ENCODE data around the gene CELSR1. TPM values are rescaled to one million over a fixed set of nuclear protein-coding genes. Genes with fewer than 3 reads are reported as not detected.
"Not testable (repeated sequence)": the region's sequence is repeated elsewhere in the genome, so short reads cannot be mapped to it uniquely, and the experiment has no call there.

Gene CELSR1
- polyA plus RNA-seq, 3 donors, result 24.4 to 31.0 (median 26.7) TPM

- not testable (repeated sequence) for DNase-seq (ENCODE audit: extremely low read depth in 1 of 11, low read depth in 9 of 11, low spot score in 4 of 11)
Observed at GRCh38 chr22:46403880-46404279, 133.5 kb downstream of the CELSR1 start.

- DNase-seq (ENCODE audit: extremely low read depth in 1 of 11, low read depth in 9 of 11, low spot score in 4 of 11), result no peak
Observed at GRCh38 chr22:46402505-46402904, 134.9 kb downstream of the CELSR1 start.

- no peak for DNase-seq (ENCODE audit: extremely low read depth in 1 of 11, low read depth in 9 of 11, low spot score in 4 of 11)
Observed at GRCh38 chr22:46401370-46401769, 136.1 kb downstream of the CELSR1 start.

- DNase-seq (ENCODE audit: extremely low read depth in 1 of 11, low read depth in 9 of 11, low spot score in 4 of 11), result no peak
Observed at GRCh38 chr22:46399251-46400024, 138.0 kb downstream of the CELSR1 start.

GRCh38 chr22:46397951-46398350, 139.5 kb downstream of the CELSR1 start:
- no peak for DNase-seq (ENCODE audit: extremely low read depth in 1 of 11, low read depth in 9 of 11, low spot score in 4 of 11)

GRCh38 chr22:46397514-46397913, 139.9 kb downstream of the CELSR1 start:
- DNase-seq (ENCODE audit: extremely low read depth in 1 of 11, low read depth in 9 of 11, low spot score in 4 of 11), result no peak

GRCh38 chr22:46397049-46397448, 140.4 kb downstream of the CELSR1 start:
- DNase-seq (ENCODE audit: extremely low read depth in 1 of 11, low read depth in 9 of 11, low spot score in 4 of 11), result not testable (repeated sequence)

GRCh38 chr22:46395145-46395544, 142.3 kb downstream of the CELSR1 start:
- no peak for DNase-seq (ENCODE audit: extremely low read depth in 1 of 11, low read depth in 9 of 11, low spot score in 4 of 11)

GRCh38 chr22:46394622-46395021, 142.8 kb downstream of the CELSR1 start:
- DNase-seq (ENCODE audit: extremely low read depth in 1 of 11, low read depth in 9 of 11, low spot score in 4 of 11), result no peak

GRCh38 chr22:46393873-46394272, 143.5 kb downstream of the CELSR1 start:
- no peak for DNase-seq (ENCODE audit: extremely low read depth in 1 of 11, low read depth in 9 of 11, low spot score in 4 of 11)

DNA sequence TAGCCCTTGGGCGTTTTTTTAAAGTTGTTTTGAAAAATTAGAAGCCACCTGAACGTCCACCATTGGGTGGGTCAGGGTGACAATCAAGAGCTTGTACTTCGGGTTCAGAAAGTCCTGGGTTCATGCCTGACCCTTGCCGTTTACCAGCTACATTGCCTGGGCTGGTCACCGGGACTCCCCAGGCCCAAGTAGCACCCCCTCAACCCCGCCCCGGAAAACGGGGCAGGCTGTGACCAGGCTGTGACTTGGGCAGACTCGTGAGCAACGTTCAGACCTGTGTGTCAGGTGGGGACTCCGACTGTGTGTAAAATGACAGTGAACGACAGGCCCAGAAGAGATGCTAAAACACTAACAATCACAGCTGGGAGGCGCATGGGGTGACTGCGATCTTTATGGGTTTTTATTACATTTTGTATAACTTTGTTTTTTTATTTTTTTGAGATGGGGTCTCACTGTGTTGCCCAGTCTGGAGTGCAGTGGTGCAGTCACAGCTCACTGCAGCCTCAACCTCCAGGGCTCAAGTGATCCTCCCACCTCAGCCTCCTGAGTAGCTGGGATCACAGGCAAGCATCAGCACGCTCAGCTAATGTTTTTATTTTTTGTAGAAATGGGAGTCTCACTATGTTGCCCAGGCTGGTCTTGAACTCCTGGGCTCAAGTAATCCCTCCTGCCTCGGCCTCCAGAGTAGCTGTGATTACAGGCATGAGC, 145.1 kb downstream of the CELSR1 start:
- no peak for DNase-seq (ENCODE audit: extremely low read depth in 1 of 11, low read depth in 9 of 11, low spot score in 4 of 11)

DNA sequence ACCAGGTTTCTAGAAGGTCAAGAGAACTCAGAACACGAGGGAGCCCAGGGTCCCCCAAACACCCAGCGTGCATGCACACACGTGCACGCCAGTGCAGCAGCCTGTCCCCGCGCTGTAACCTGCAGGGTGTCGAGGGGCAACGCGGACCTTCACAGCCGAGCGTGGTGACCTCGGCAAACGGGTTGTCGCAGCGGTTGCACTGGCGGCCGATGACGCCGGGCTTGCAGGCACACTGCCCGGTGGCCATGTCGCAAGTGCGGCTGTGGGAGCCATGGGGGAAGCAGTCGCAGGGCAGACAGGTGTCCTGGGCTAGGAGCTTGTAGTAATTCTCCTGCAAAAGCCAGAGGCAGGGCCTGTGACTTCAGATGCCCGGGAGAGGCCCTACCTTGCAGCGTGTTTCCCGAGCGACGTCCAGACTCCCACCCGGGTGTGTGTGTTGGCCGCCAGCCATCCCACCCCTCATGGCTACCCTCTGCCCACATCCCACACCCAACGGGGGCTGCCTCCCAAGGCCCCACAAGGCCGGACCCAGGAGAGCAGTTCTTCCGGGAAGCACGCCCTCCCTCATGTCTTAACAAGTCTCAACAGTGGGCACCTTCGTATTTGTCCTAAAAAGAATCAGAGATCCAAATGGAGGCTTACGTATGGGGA, 145.8 kb downstream of the CELSR1 start:
- no peak for DNase-seq (ENCODE audit: extremely low read depth in 1 of 11, low read depth in 9 of 11, low spot score in 4 of 11)

DNA sequence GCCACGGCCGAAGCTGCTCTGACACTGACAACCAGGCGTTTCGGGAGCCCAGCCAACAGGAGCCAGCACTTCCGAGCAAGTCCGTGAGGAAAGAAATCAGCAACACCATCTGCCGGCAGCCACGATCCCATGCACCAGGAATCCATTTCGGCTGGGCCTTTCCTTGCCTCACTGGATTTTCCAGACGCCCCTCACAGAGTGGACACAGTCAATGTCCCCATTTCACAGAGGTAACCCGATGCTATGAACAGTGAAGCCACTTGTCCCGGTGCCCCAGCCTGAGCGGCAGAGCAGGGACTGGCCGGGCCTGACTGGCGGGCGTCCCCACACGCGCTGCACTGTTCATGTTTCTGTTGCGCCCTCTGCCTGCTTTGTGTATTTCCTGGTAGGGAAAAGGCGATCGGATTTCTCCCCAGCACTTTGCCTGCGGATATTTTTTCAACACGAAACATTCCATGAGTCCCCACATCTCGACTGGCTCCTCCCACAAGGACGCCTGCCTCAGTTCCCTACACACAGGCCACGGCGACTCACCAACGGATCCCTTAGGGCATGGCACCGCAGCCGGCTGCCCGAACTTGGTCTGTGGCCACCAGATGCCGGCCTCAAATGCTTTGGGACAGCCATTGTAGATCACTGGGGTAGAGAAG, 146.6 kb downstream of the CELSR1 start:
- DNase-seq (ENCODE audit: extremely low read depth in 1 of 11, low read depth in 9 of 11, low spot score in 4 of 11), result peak in 1 of 11 donors; percentile 44

GRCh38 chr22:46390105-46390651, 147.2 kb downstream of the CELSR1 start:
- DNase-seq (ENCODE audit: extremely low read depth in 1 of 11, low read depth in 9 of 11, low spot score in 4 of 11), result no peak

- no peak for DNase-seq (ENCODE audit: extremely low read depth in 1 of 11, low read depth in 9 of 11, low spot score in 4 of 11)
Observed at GRCh38 chr22:46389081-46389480, 148.3 kb downstream of the CELSR1 start.

GRCh38 chr22:46388647-46389046, 148.8 kb downstream of the CELSR1 start:
- no peak for DNase-seq (ENCODE audit: extremely low read depth in 1 of 11, low read depth in 9 of 11, low spot score in 4 of 11)

DNA sequence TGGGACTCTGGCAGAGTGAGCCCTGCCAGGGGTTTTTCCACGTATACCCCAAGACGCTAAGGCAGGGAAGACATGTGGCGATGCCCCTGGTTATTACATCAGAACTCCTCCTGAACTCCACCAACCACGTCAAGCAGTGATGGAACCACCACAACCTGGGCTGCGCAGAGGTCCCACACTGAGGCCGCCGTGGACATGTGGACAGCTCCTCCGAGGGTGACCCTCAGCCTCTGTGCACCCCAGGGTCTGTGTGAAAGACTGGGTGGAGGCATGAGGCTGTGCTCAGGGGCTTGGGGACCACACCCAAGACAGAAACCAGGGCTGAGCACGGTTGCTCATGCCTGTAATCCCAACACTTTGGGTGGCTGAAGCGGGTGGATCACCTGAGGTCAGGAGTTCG, 149.7 kb downstream of the CELSR1 start:
- no peak for DNase-seq (ENCODE audit: extremely low read depth in 1 of 11, low read depth in 9 of 11, low spot score in 4 of 11)

GRCh38 chr22:46386312-46386711, 151.1 kb downstream of the CELSR1 start:
- no peak for DNase-seq (ENCODE audit: extremely low read depth in 1 of 11, low read depth in 9 of 11, low spot score in 4 of 11)

DNA sequence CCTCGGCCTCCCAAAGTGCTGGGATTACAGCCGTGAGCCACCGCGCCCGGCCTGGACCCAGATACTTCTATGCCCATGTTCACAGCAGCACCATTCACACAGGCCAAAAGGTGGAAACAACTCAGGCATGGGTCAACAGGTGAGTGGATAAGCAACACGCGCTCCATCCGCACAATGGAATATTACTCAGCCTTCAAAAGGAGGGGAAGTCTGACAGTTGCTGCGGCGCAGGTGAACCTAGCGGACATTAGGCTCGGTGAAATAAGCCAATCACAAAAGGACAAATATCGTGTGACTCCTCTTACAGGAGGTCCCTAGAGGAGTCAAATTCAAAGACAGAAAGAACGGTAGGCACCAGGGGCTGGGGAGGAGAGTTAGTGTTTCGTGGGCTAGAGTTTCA, 154.9 kb downstream of the CELSR1 start:
- DNase-seq (ENCODE audit: extremely low read depth in 1 of 11, low read depth in 9 of 11, low spot score in 4 of 11), result no peak

Measured in renal cortex interstitium (tissue), 11 donors.